GM12864 (cell line): Measurements from ENCODE around the gene GALNTL6.

ENCODE experiments used
- DNase-seq: peaks from one replicate; pipeline ENCODE4 v3.0.0-alpha.2; 2011; ENCODE audit warnings: low read depth
- H3K4me3 ChIP-seq: 2 replicates; pipeline ENCODE4 v1.5.1; 2011; ENCODE audit warnings: mild to moderate bottlenecking, low read depth, low read length, control low read depth
- TF ChIP-seq, protein P1 (sequence below): IDR thresholded peaks from 2 replicates; pipeline ENCODE4 v1.5.1; 2011; ENCODE audit warnings: low read depth, mild to moderate bottlenecking, moderate library complexity, low read length, control low read depth, inconsistent platforms; ENCODE audit errors: missing control alignments

GALNTL6 gene

DNA sequence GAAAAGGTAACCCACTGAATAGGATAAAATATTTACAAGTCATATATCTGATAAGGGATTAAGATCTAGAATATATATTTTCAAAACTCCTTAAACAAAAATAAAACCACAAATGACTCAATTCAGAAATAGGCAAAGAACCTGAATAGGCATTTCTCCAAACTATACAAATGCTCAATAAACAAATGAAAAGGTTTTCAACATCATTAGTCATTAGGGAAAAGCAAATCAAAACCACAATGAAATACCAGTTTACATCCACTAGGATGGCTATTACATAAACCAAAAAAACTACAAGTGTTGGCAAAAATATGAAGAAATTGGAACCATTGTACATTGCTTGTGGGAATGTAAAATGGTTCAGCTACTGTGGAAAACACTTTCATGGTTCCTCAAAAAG, 1188.4 kb downstream of the GALNTL6 start:
- TF ChIP-seq, protein P1, sequence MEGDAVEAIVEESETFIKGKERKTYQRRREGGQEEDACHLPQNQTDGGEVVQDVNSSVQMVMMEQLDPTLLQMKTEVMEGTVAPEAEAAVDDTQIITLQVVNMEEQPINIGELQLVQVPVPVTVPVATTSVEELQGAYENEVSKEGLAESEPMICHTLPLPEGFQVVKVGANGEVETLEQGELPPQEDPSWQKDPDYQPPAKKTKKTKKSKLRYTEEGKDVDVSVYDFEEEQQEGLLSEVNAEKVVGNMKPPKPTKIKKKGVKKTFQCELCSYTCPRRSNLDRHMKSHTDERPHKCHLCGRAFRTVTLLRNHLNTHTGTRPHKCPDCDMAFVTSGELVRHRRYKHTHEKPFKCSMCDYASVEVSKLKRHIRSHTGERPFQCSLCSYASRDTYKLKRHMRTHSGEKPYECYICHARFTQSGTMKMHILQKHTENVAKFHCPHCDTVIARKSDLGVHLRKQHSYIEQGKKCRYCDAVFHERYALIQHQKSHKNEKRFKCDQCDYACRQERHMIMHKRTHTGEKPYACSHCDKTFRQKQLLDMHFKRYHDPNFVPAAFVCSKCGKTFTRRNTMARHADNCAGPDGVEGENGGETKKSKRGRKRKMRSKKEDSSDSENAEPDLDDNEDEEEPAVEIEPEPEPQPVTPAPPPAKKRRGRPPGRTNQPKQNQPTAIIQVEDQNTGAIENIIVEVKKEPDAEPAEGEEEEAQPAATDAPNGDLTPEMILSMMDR = no peak
- H3K4me3 ChIP-seq = no peak overlapping the region
- no peak for DNase-seq

GRCh38 chr4:173002830-173003561, 1189.8 kb downstream of the GALNTL6 start:
- TF ChIP-seq, protein P1 = no peak
- DNase-seq = no peak
- no peak overlapping the region for H3K4me3 ChIP-seq

GRCh38 chr4:173005912-173006633, 1192.9 kb downstream of the GALNTL6 start:
- no peak overlapping the region for H3K4me3 ChIP-seq
- TF ChIP-seq, protein P1 = no peak
- DNase-seq = no peak

DNA sequence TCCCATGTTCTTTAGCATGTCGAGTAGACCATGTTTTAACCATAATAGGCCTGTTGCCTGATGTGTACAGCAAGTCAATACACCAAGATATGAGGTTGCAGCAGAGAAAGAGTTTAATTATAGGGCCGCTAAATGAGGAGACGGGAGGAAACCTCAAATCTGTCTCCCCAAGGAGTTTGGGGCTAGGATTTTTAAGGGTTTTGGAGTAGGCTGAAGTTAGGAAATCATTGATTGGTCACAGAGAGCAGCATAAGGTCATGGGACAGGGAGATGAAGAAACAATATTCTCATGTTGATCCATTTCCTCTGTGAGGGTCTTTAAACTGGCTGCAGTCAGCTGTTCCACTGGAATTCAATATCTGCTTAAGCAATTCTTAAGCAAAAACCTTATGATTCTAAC, 1195.2 kb downstream of the GALNTL6 start:
- TF ChIP-seq, protein P1 = no peak
- no peak overlapping the region for H3K4me3 ChIP-seq
- no peak for DNase-seq

DNA sequence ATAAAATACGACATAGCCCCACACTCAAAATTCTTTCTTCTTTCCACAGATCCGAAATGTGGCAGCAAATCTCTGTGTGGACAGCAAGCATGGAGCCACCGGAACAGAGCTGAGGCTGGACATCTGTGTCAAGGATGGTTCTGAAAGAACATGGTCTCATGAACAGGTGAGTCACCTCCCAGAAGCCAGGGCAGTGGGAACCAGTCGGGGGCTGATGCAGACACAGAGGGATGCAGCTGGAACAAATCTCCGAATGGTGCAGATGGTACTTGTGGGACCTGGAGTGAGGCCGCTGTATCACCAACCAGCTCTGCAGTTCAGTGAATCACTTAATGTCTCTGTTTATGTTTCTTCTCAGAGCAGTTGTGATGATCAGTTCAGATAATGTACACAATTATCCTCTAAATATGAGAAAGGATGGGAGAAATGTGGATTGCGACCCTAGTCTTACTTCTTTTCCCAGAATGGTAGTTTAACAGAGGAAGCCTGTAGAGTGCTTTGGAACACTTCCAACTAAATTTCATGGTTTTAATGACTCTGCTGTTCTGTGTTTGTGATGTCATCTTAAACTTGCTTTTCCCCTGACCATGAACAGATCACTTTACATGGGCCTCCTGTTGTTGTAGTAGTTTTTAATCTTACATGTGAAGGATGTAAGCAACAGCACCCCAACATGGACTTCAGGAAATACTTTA, 1196.1 kb downstream of the GALNTL6 start:
- no peak overlapping the region for H3K4me3 ChIP-seq
- TF ChIP-seq, protein P1 = no peak
- no peak for DNase-seq

- TF ChIP-seq, protein P1 = no peak
- DNase-seq = no peak
- H3K4me3 ChIP-seq = no peak overlapping the region
Observed at GRCh38 chr4:173012608-173013007, 1199.4 kb downstream of the GALNTL6 start.
